Stimulated activated CD8-positive, alpha-beta memory T cell treated with anti-CD3 and anti-CD28 coated beads, Interleukin-4, amount 100 ng/mL, for 24 hours (primary cell): ENCODE results near the gene FMN2.
"Not testable (repeated sequence)": the region's sequence is repeated elsewhere in the genome, so short reads cannot be mapped to it uniquely, and the experiment has no call there.

Experiments used
- DNase-seq: peaks from one replicate; pipeline ENCODE4 v3.0.0-alpha.2; 2020; ENCODE audit warnings: low read depth

Gene FMN2

DNA sequence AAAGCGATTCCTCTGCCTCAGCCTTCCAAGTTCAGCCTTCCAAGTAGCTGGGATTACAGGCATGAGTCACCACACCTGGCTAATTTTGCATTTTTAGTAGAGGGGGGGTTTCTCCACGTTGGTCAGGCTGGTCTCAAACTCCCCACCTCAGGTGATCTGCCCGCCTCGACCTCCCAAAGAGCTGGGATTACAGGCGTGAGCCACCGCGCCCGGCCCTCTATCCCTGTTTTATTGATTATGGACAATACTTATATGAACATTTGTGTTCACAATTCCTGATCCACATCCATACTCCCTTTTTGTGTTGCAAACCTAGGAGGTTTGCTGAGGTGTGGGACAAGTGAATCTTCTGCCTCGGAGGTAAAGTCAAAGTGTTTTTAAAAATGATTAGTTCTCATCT lies 275.0 kb downstream of the FMN2 start:
- no peak for DNase-seq

DNA sequence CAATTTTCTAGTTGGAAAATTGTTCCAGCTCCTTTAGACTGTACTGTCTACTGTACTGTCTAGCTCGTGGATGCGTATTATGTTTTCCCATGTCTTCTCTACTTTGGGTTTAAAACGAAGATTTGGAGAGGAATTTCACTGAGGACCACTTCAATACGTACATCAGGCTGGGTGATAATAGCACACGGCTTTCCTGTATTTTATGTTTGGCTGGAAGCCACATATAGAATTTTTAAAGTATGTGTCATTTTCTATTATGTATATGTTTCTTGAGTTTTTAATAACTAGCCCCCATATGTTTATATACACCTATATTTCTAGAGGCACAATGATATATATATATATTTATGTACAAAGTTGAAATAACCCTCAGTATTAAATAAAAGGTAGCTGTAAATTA lies 293.9 kb downstream of the FMN2 start:
- no peak for DNase-seq

DNA sequence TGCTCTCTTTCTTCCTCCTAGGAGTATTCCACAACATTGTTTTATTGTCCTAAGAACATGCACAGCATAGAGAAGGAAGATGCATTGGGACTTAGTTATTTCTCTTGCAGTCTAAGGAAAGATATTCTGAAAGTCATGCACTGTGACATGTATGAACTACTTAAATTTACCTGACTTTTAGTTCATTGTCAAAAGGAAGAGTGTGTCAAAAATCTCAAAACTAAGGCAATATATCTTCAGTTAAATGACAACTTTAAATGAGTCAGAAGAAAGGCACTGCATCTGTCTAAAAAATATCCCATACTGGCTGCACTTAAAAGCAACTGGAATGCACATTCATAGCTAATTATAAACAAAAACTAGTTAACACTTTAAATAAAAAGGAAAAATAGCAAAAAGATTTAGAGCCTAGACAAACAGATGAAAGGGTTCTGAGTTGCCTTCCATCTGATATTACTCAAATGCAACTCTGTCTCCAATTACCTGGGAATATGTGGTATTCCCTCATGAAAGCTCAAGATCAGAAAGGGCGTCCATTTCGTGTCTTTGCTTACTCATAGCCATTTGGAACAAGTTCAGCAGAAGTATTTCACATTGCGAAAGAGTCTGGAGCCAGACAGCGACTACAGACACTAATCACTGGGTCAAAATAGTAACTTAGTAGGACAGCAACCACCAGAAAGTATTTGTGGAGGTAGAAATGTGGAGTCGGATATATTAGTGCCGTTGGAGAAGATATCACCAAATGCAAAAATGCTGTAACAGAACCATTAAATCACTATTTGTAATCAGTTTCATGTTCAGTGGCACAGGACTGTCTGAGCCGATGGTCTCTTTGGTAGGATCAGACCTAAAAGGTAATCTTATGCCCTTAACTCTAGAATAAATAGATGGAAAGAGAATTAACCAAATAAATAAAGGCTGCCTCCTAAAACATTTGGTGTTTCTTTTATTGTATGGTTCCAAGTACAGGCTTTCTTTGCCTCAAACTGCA lies 294.6 kb downstream of the FMN2 start:
- DNase-seq: no peak

DNA sequence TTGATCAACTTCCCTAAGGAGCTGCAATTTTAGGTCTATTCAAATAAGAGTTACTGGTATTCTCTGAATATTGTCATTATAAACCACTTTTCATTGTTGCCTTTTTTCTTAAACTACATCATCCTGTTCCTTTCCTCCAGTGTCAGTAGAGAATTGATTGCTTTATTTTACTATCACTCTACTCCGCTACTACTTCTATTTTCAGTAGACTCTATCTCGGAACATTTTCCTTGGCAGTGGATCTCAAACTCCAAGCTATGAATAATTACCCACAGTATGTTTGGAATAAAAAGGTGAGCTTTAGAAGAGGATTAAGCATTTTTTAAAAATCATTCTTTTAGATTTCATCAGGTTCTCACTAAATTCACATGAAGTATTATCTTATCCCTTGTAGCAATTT lies 295.4 kb downstream of the FMN2 start:
- DNase-seq: no peak

DNA sequence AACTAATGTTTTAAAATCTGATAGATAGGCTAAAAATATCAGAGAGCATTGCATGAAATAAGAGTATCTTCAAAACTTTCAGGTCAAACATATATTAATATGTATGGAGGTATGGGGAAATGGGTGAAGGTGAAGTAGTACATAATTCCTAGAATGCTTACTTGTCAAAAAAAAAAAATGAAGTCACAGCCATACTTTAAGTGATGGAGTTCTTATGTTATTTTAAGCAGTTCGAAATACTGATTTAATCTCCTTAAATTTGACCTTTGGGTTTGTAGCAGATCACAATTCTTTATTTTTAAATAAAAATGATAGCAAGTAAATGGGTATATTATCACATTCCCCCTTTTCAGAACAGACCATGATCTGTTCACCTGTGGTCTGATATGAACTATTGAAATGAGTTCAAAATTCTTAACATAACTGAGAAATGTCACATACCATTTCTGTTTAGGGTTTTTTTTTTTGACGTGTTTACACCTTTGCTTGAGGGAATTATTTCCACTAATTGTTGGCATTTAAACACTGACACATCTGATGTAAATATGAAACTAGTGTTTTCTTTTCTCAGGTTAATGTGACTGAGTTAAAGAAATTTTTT lies 300.1 kb downstream of the FMN2 start:
- no peak for DNase-seq

DNA sequence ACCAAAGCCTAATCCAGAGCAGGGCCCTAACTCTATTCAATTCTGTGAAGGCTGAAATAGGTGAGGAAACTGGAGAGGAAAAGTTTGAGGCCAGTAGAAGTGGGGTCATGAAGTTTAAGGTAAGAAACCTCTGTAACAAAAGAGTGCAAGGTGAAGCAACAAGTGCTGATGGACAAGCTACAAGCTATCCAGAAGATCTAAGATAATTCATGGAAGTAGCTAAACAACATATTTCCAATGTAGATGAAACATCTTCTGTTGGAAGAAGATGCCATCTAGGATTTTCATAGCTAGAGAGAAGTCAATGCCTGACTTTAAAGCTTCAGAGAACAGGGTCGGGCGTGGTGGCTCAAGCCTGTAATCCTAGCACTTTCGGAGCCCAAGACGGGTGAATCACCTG lies 302.7 kb downstream of the FMN2 start:
- DNase-seq: no peak

DNA sequence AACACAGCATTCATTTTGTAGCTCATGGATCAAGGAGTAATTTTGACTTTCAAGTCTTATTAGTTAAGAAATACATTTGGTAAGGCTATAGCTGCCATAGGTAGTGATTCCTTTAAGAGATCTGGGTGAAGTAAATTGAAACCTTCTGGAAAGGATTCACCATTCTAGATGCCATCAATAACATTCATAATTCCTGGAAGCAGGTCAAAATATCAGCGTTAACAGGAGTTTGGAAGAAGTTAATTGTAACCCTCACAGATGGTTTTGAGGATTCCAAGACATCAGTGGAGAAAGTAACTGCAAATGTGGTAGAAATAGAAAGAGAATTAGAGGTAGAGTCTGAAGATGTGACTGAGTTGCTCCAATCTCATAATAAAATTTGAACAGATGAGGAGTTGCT lies 303.7 kb downstream of the FMN2 start:
- DNase-seq: no peak

DNA sequence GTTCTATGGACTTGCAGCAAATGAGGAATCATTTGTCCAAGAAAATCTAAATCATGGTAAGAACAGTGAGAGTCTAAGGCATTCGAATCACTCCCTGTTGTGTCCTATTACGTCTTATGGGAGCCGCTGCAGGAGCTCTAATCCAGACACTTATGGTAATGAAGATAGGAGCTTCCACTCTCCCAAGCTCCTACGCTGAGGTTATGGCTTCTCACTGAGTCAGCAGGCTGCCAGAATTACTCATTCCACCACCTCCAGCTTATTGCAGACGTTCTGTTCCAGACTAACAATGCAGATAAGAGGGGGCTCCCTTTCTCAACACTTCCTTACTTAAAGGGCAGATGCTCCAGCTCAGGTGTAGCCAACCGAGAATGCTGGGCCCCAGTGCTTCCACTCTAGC lies 307.7 kb downstream of the FMN2 start:
- no peak for DNase-seq

DNA sequence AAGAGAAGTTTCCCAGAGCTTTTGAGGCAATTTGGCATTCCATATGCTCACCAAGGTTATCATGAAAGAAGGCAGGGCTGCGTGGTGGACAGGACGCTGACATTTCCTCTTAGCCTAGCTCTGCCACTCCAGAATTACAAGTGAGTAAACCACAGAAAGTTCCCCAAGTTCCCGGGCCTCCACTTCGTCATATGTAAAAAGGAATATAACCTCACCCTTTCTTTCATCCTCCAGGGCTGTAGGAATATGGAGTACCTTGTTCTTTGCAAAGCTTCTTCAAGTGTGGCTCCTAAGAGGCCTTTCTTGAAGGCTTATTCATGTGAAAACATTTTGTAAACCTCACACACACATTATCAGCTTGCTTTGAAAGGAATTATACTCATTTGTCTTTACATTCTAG lies 310.0 kb downstream of the FMN2 start:
- no peak for DNase-seq

DNA sequence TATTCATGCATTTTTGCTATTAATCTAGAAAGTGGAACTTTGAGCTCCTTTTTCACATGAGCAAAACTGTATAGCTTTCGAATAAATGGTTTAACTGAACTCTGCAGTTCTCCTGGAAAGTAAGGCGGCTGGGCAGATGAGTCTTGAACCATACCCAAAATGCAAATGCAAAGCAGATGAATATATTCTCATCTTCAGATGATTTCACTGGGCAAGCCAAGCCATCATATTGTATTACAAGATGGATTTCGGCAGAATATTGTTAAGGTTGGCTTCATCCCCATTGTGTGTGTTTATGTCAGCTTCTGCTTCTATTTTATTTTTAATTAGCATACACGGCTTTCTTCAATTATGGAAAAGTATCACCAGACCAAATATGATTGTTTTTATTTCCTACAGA lies 310.6 kb downstream of the FMN2 start:
- no peak for DNase-seq

DNA sequence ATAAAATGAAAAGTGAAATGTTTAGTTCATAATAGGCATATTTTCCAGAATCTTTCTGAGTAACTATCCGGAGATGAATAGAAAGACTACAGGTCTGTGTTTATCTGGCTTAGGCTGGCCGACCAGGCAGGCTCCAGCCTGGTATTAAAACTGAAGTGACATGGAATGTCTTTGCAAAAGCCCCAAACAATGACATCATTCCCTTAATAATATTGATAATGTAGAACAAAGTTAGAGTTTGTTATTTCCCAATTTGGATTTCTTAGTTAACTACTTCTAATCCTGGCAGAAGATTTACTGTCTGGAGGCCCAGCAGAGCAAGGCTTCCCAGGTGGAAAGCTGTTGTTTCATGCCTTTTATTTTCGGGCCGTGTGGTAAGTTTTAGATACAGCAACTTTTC lies 312.6 kb downstream of the FMN2 start:
- DNase-seq: no peak

DNA sequence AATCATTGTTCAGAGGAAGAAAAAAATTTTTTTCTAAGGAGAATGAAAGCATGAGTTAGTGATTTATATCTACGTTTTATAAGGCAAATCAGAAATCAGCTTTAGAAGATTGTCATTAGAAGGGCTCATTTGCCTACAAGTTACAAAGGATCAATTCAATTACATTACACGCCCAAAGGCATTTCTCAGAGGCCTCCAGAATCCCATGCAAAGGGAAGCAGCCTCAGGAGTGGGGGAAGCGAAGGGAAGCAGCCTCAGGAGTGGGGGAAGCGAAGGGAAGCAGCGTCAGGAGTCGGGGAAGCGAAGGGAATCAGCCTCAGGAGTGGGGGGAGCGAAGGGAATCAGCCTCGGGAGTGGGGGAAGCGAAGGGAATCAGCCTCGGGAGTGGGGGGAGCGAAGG lies 314.1 kb downstream of the FMN2 start:
- DNase-seq: no peak

DNA sequence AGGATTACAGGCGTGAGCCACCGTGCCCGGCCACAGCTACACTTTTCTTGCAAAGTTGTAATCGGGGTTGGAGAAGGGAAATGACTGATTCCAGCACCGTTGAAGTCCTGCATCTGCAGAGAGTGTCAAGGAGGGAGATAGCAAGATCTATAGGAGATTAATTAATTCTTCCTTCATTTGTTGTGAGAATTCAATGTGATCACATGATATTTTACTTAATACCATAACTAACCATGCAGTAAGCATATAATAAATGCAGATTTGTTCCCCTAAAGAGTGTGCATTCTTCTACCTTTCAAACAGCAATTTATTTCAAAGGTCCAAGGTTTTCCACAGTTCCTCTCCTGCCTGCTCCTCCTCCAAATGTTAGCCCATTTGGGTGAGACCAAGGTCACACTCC lies 315.7 kb downstream of the FMN2 start:
- DNase-seq: no peak

DNA sequence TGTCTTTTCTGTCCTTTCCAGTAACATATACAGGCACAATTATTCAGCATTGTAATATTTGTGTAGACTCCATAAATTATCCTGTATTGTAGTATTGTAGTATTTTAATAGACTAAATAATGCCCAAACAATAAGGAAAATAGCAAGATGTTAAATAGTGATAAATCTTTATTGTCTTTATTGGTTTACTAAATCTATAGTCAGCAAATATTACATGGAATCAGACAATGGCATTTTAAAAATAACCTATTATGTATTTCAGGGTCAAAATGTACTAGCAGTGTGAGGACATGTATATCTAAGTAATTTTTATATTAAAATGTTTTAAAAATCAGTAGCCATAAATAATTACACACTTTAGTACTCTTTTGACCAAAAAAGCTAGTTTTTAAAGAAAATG lies 317.9 kb downstream of the FMN2 start:
- no peak for DNase-seq

DNA sequence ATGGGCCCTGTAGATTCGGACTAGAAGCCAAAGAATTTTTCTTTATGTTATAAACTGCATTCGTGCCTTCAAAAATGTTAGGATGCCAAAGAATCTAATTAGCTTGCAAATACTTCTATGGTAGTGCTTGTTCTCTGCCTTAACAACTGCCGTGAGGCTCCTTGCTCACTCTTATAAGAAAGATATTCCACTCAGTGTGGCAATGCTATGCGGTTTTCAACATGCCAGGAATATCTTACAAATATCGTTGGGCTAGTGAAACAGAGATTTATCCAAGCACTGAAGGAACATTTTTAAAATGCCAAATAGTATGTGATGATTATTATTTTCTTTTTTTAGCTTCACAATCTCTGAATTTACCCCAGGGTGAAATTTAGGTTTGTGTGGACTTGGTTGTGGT lies 322.0 kb downstream of the FMN2 start:
- DNase-seq: no peak

DNA sequence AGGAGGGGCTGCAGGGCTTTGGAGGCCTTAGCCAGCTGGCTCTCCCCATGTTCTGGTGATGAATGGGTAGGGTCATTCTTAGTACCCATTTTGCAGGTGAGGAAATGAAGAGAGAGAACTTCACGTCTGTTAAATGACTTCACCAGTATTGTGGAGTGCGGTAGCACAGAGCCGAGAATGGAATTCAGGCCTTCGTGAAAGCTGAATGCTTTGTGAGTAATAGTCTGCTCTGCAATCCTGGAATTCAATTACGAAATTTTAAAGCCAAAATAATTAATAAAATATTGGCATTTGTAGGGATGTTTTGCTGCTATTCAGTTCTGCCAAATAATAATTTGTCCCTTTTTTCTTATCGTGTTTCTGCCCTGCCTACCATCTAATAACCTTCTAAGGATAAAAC lies 322.6 kb downstream of the FMN2 start:
- DNase-seq: no peak

DNA sequence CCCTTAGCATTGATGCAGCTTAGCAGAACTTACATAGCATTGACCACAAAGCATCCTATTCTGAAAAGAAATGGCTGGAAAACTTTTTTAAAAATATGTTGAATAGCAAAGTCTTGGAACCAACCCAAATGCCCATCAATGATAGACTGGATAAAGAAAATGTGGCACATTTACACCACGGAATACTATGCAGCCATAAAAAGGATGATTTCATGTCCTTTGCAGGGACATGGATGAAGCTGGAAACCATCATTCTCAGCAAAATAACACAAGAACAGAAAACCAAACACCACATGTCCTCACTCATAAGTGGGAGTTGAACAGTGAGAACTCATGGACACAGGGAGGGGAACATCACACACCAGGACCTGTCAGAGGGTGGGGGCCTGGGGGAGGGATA lies 323.3 kb downstream of the FMN2 start:
- DNase-seq: not testable (repeated sequence)

DNA sequence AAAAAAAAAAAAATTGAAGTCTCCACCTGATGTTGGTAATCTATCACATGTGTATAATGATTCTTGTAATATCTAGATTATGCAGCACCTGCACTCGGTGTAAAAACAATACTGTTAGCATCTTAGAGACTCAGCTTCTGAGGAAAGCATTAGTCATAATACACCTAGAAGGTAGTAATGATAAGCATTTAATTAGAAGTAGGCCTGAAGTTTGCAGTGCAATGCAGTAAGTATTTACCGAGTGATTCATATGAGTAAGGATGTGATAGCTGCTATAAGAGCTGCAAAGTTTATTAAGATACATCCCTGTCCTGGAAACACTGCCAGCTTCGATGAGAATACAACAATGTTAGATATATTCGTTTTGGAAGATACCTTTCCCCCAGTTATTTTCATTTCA lies 323.8 kb downstream of the FMN2 start:
- no peak for DNase-seq

DNA sequence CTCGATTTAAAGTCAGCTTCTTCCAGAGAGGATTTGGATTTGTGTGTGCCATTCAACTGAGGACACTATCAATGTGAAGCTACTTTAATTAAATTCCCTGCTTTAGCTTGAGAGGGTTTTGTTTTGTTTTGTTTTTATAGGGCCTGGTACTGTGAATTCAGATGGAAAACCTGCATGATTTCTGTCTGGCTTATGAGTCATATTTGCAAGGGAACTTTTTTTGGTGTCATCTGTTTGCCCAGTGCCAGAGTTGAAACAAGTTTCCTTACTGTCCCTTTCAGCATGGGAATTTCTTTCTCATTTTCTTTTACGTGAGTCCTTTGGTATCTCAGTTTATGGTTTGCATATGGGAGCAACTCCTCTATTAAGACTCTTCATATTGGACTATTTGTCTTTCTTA lies 325.6 kb downstream of the FMN2 start:
- DNase-seq: no peak

DNA sequence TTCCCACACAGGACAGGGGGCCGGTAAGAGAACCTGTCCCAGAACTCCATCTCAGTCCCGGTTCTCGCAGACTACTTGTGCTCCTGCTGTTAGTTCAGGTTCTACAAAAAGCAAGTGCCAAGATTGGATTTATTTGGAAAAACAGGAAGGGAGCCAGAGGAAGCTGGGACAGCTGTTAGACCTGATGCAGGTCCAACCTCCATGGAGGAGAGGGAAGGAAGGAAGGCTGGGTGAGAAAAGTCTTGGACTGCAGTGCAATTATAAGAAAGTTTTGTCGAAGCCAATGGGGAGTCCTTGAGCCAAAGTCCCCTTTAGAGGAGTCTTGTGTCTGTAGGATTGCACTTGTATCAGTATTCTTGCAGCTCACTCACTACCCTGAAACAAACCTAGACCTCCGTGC lies 329.1 kb downstream of the FMN2 start:
- DNase-seq: no peak

DNA sequence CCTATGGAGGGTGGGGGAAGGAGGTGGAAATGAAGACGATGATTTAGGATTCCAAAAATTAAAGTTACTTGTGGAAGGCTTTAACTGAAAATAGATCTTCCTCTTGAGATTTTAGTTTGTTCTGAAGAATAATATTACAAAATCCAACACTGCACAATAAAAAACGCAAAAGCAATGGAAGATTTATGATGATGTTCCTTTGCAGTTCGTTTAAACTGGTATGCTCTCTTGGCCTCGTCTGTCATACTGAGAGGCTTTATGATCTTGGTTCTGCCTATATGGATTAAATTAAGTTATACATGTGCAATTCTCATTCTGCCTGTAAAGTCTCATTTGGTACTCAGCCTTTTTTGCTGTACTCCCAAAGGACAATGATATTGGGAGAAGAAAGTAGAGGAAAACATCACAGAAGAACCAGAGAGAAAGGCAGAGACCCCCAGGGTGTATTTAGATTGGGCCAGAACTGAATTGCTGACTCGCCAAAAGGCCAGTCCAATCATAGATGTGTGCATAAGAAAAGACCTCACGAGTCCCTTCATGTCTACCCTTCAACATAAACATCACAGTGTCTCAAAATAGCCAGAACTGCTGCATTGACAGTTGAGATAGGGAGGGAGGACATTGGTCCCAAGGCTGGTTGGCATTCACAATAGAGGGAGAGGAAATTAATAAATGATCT lies 331.7 kb downstream of the FMN2 start:
- no peak for DNase-seq

DNA sequence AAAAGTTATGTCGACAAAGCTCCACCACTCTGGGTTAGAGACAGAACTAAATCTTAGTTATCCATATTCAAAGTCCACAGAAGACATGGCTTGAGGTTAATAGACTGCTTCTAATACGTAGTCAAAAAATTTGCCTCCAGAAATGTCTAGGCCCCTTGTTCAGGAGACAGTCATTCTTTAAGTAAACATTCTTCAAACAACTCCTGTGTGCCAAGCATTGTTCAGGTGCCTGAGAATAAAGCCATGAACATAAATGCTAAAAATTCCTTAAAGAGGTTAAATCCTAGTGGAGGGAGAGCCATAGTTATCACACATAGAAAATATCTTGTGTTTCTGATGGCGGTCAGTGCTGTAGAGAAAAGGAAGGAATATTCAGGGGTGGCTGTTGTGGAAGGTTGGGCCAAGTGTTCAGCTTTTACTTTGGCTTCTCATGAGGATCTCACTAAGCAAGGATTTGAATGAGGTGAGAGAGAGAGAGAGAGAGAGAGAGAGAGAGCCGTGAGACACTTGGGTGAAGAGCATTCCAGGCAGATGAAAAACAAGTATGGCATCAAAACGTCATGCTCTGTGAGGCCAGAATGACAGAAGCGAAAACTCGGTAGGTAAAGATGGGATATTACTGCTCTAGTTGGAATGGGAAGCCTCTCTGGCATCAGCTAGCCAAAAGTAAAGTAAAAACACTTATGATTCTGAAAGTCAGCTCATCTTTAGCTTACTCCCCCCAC lies 333.2 kb downstream of the FMN2 start:
- no peak for DNase-seq

DNA sequence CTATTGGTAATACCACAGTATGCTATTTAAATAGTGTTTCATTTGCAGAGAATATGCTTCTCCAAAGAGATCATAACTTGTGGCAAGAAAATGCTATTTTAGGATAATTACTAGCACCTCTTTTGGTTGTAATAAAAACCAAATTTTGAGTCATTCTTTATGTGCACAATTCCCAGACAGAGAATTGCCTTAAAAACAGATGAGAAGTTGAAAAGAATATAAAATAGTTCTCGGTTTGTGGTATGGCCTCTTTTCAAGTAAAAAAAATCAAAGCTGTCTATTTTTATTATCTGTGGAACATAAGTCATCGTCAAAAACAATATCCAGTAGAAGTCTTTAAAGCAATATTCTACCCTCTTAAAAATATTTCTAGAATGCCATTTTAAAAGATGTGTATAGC lies 334.4 kb downstream of the FMN2 start:
- no peak for DNase-seq
